Inferior parietal cortex (tissue), 1 donor: ENCODE results near the gene WASHC4.

Experiments used
- DNase-seq: peaks from one replicate; pipeline ENCODE4 v3.0.0-alpha.2; 2016; ENCODE audit errors: extremely low spot score

The WASHC4 gene

DNA sequence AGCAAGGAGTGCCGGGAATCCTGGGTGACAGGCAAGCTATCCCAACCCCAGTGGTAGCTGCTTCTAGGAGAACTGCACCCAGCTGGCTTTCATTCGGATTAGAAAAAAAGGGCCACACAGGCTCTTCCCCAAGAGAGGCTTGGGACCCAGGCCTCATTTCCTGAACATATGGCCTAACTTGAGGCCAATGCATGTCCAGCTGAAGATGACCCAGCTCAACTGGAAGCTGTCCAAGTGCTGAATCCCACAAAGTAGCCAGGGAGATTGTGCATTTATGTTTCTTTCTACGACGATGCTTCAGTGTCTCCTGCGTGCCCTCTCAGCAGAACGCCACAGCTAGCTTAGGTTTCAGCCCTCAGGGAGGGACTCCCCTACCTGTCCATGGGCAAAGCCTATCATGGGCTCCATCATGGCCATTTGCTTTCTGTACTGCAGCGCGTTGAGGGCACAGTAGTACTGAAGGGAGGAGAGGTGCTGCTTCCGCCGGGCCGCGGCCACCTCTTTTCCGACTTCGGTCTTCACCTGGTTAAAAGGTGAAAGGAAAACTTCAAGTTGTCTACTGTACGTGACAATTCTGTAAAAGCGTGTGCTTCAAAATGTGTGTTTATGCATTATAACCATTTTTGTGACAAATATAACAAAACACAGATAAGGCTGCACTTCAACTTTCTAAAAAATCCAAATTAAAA lies 99.3 kb downstream of the WASHC4 start:
- no peak for DNase-seq

DNA sequence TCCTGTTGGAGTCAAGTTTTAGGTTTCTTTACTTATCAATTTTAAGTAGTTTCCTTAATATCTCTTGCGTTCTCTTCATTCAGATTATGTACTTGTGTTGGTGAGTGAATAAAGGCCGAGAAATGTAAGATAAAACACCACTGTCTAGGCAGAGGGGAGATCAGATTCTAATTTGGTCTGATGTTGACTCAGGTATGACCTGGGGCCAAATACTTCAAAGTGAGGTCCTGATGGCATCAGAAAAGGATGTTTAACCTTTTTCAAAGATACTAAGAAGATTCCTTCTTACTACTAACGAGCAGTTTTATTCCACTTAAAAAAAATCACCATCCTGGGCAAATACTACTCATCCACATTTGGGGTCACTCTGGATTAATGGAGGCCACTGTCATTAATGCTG lies 101.6 kb downstream of the WASHC4 start:
- DNase-seq = no peak

DNA sequence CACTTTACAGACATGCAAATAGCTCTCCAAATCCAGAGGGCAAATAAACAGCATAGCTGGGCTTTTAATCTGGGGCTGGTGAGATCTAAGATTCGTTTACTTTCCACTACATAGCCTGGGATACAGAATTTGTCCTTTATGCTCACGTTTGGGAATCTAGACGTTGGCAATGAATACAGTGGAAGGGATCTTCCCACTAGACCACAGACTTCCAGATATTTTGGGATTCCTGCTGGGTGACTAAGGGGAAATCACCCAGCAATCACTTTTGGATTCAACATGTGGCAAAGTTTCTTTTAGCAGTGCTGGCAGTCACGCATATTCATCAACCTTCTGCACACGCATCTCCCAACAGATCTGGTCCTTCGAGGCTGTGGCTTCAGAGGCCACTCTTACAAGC lies 104.9 kb downstream of the WASHC4 start:
- no peak for DNase-seq

DNA sequence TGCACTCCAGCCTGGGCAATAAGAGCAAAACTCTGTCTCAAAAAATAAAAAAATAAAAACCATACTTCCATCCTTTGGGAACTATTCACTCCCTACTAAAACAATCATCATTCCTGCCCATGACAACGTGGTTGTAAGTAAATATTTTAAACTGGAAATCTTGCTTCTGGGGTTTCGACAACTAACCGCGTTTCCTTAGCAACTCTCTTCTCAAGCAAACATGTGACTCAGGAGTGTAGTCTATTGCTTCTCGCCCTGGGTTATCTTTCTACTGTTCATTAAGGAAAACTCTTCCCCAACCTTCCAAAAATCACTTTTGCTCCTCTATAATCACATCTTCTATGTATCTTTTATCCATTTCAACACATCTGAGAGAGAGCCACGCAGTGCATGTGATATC lies 106.6 kb downstream of the WASHC4 start:
- no peak for DNase-seq

DNA sequence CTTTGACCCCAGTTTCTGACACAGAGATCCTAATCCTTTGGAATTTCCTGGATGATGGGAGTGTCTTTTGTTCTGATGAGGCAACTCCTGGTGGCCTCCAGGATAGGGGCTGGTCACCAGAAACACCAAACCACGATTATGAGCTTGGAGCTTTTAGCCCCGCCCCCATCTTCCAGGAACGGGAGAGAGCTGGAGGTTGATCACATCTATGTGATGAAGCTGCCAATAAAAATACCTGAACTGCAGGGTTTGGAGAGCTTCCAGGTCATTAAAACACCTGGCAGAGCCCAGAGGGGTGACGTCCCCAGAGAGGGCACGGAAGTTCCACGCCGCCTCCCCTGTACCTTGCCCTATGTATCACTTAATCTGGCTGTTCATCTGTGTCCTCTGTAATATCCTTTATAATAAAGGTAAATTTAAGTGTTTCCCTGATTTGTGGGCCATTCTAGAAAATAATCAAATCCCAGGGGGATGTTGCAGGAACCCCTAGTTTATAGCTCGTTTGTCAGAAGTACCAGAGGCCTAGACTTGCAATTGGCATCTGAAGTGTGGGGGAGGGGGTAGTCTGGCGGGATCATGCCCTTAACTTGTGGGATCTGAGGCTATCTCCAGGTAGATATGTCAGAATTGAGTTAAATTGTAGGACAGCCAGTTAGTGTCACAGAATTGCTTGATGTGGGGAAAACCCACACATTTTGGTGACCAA lies 107.3 kb downstream of the WASHC4 start:
- DNase-seq = no peak

DNA sequence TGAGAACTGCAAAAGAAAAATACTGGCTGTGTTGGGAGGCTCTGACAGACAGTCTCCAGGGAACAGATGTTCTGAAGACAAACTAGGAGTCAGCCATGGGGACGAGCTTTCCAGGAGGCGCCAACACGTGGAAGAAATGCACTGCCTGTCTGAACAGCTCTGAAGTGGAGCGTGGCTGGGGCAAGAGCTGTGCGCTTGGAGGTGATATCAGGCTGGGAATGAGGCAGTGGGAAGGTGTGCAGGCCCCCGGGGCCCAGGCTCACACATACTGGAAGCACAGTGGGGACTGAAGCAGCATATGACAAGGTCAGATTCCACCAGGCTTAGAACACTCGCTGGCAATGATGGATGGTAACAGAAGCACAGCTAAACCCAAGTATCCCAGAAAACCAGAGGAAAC lies 110.9 kb downstream of the WASHC4 start:
- DNase-seq = no peak
